ENCODE measurements around the gene POLR2A. TPM values are rescaled to one million over a fixed set of nuclear protein-coding genes. Genes with fewer than 3 reads are reported as not detected.
A peak's percentile ranks its signal among the peaks of the same experiment; 100 is the strongest.

Gene POLR2A
- polyA plus RNA-seq, 2 of the 4 experiments (the other 2 are of a cell fraction) = 22.8 to 65.6 TPM

DNA sequence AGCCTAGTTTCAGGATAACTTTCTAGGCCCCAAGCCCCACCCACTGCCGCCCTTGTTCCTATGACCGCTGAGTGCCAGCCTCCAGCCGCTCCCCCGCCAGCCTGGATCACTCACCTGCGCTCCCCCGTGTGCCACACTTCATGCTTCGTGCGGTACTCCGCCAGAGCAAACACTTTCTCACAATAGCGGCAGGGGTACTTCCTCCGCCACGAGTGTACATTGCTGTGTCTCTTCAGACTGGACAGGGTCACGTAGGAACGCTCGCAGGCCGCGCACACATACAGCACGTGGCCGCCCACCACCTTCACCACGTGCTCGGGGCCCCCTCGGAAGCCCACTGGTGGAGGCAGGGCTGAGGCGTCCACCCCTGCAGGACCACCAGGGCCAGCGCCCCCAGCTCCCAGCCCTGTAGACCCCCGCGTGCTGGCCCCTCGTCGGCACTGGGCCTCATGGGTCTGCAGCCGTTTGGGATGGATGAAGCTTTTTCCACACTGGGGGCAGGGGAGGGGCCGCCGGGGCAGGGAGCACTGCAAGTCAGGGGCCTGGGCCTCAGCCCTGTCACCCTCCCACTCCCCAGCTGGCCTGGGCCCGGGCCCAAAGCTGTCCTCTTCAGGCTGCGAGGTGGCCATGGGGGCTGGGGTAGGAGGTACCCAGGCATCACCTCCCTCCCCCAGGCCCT, 18.4 kb upstream of the POLR2A start:
- FAIRE-seq (no peak), DNase-seq (ENCODE audit: low read depth in 1 of 2, low spot score in 1 of 2) (no peak), ATAC-seq (no peak)
- 95% methylated on average over 31 of the region's 33 CpGs for WGBS (ENCODE audit: missing lambda C conversion rate)
- TF ChIP-seq PHF8 (IDR thresholded peaks at IDR 0.05; ENCODE audit: borderline replicate concordance, low read depth) = no peak
- TF ChIP-seq MAZ (IDR thresholded peaks at IDR 0.05; ENCODE audit: borderline replicate concordance, low read depth, low read length) = no peak
- TF ChIP-seq HOXB13 (CRISPR knock-in tag; IDR thresholded peaks at IDR 0.05; ENCODE audit: low read depth) = no peak
- TF ChIP-seq RNF2 (IDR thresholded peaks at IDR 0.05; ENCODE audit: borderline replicate concordance, low read depth) = no peak
- TF ChIP-seq, protein P1, sequence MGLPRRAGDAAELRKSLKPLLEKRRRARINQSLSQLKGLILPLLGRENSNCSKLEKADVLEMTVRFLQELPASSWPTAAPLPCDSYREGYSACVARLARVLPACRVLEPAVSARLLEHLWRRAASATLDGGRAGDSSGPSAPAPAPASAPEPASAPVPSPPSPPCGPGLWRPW (IDR thresholded peaks at IDR 0.05) = no peak
- TF ChIP-seq, protein P2, sequence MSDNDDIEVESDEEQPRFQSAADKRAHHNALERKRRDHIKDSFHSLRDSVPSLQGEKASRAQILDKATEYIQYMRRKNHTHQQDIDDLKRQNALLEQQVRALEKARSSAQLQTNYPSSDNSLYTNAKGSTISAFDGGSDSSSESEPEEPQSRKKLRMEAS (IDR thresholded peaks at IDR 0.05) = no peak
- no peak for TF ChIP-seq MAFK (IDR thresholded peaks at IDR 0.05; ENCODE audit: partially characterized antibody)
- TF ChIP-seq EHF (CRISPR knock-in tag; IDR thresholded peaks at IDR 0.05) = no peak
- TF ChIP-seq CHD4 (IDR thresholded peaks at IDR 0.05; ENCODE audit: borderline replicate concordance) = no peak
- TF ChIP-seq, protein P3, sequence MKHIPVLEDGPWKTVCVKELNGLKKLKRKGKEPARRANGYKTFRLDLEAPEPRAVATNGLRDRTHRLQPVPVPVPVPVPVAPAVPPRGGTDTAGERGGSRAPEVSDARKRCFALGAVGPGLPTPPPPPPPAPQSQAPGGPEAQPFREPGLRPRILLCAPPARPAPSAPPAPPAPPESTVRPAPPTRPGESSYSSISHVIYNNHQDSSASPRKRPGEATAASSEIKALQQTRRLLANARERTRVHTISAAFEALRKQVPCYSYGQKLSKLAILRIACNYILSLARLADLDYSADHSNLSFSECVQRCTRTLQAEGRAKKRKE (CRISPR knock-in tag; IDR thresholded peaks at IDR 0.05; ENCODE audit: low read depth) = no peak
- TF ChIP-seq SMC3 (IDR thresholded peaks at IDR 0.05) = no peak
- TF ChIP-seq FOXS1 (CRISPR knock-in tag; IDR thresholded peaks at IDR 0.05) = no peak
- TF ChIP-seq POLR2AphosphoS2 (conservative IDR thresholded peaks at IDR 0.05; ENCODE audit: low read length) = no peak
- no peak for TF ChIP-seq JUN (IDR thresholded peaks at IDR 0.05)
- no peak for TF ChIP-seq HDAC2 (IDR thresholded peaks at IDR 0.05)
- TF ChIP-seq KDM1A (IDR thresholded peaks at IDR 0.05; ENCODE audit: low read depth) = no peak
- no peak for TF ChIP-seq HOXA7 (CRISPR knock-in tag; IDR thresholded peaks at IDR 0.05)
- ChIA-PET POLR2A (interaction anchor here (1.7 kb wide), 1 partner anchor 14 kb away, joined by 6 read pairs; the partner anchor contains the start of gene ZBTB4), CTCF (interaction anchor here (0.6 to 30.1 kb wide), 8 partner anchors 9 to 111 kb away, joined by 3 to 342 read pairs (median 3); partner anchors contain the start of genes CHRNB1, FGF11, TMEM102 and TMEM95)
- H3K4me3 ChIP-seq = no peak overlapping the region
- H3K27ac ChIP-seq = no peak overlapping the region; a peak in 1 of 6 replicates
- no peaks in the 10 kb centered on the region for H3K9me3 ChIP-seq
- peaks cover 24% of the 10 kb centered on the region for H3K4me1 ChIP-seq
- H3K4me2 ChIP-seq = no peak overlapping the region

DNA sequence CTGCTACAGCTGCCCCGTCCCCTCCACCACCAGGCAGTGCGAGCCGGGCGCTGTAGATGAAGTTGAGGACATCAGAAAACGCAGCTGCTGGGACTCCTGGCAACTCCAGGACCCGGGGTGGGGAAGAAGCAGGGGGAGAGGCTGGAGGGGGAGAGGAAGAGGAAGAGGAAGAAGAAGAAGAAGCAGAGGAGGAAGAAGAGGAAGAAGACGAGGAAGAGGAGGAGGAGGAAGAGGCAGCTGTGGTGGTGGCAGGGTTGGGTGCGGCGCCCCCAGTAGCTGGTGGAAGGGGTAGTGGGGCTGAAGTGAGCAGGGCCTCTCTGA, 17.9 kb upstream of the POLR2A start:
- 95% methylated on average over 9 of the region's 9 CpGs for WGBS (ENCODE audit: missing lambda C conversion rate)
- Histone ChIP-seq H3K4me2 (no peak overlapping the region), H3K4me1 (peaks cover 24% of the 10 kb centered on the region), H3K4me3 (no peak overlapping the region), H3K27ac (peak overlapping the region in 1 of 2 experiments; percentile 57; a peak in 2 of 6 replicates), H3K9me3 (no peaks in the 10 kb centered on the region)
- TF ChIP-seq ESRRA (IDR thresholded peaks at IDR 0.05; ENCODE audit: borderline replicate concordance, low read length) (no peak), FOXS1 (CRISPR knock-in tag; IDR thresholded peaks at IDR 0.05) (no peak), CHD4 (IDR thresholded peaks at IDR 0.05; ENCODE audit: borderline replicate concordance) (no peak), PHF8 (IDR thresholded peaks at IDR 0.05; ENCODE audit: borderline replicate concordance, low read depth) (no peak), HDAC2 (IDR thresholded peaks at IDR 0.05) (no peak), HOXB13 (CRISPR knock-in tag; IDR thresholded peaks at IDR 0.05; ENCODE audit: low read depth) (no peak), CHD2 (IDR thresholded peaks at IDR 0.05; ENCODE audit: low read length, partially characterized antibody) (no peak)
- TF ChIP-seq, protein P4, sequence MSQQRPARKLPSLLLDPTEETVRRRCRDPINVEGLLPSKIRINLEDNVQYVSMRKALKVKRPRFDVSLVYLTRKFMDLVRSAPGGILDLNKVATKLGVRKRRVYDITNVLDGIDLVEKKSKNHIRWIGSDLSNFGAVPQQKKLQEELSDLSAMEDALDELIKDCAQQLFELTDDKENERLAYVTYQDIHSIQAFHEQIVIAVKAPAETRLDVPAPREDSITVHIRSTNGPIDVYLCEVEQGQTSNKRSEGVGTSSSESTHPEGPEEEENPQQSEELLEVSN (IDR thresholded peaks at IDR 0.05; ENCODE audit: borderline replicate concordance, low read depth) = no peak
- TF ChIP-seq, protein P3 (CRISPR knock-in tag; IDR thresholded peaks at IDR 0.05; ENCODE audit: low read depth) = no peak
- FAIRE-seq (no peak), DNase-seq (ENCODE audit: low read depth in 1 of 2, low spot score in 1 of 2) (no peak), ATAC-seq (no peak)
- POLR2A ChIA-PET = interaction anchor here (1.7 kb wide), 1 partner anchor 14 kb away, joined by 6 read pairs; the partner anchor contains the start of gene ZBTB4
- CTCF ChIA-PET = interaction anchor here (0.6 to 30.1 kb wide), 7 partner anchors 9 to 113 kb away, joined by 3 to 342 read pairs (median 3); partner anchors contain the start of genes CHRNB1, FGF11, TMEM102 and TMEM95

Measured in A549 (cell line).